HG03342 (cell line): ENCODE measurements around the gene RADIL.

ENCODE experiments used
- ATAC-seq: cut with Tn5 transposase; IDR thresholded peaks from one replicate; pipeline ENCODE4 v1.9.1; 2021; ENCODE audit warnings: mild to moderate bottlenecking, moderate library complexity; ENCODE audit not compliant: unreplicated experiment

Gene RADIL

GRCh38 chr7:4833691-4834600, 49.6 kb downstream of the RADIL start:
- no peak for ATAC-seq

DNA sequence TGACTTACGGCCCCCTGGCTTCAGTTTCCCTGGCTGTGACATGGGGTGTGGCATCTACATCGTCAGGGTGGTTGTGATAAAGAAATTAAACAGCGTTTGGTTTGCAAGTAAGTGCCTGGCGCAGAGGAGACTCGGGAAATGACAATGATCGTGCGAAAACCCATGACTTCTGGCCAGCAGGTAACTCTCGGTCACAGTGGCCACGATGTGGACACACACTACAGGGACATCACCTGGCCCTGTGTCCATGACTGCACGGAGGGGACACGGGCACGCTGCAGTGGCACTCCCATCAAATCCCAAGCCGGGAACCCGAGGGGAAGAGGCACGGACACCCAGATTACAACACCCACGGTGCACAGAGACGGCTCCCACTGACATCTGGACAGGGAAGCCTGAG, 50.3 kb downstream of the RADIL start:
- ATAC-seq: no peak

- no peak for ATAC-seq
These were observed 50.8 kb downstream of the RADIL start for GRCh38 chr7:4832711-4833110.

- no peak for ATAC-seq
These were observed 51.6 kb downstream of the RADIL start for GRCh38 chr7:4831723-4832495.

DNA sequence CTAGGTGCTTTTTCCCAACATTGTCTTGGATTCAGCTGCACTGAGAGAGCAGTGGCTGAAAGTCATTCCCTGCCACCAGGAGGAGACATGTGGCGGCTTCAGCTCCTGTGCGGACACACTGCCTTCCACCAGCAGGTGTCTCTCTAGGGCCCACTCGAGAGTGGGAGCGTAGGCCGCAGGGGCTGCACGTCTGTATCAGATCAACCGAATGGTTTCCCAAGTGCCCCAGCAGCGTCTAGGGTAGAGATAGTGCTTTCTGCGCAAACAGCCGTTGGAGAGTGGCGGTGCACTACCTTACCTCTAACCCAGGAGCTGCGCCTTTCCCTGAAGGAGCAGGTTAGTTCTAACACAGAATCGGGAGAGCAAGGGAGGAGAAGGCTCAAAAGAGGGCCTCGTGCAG, 53.3 kb downstream of the RADIL start:
- no peak for ATAC-seq

DNA sequence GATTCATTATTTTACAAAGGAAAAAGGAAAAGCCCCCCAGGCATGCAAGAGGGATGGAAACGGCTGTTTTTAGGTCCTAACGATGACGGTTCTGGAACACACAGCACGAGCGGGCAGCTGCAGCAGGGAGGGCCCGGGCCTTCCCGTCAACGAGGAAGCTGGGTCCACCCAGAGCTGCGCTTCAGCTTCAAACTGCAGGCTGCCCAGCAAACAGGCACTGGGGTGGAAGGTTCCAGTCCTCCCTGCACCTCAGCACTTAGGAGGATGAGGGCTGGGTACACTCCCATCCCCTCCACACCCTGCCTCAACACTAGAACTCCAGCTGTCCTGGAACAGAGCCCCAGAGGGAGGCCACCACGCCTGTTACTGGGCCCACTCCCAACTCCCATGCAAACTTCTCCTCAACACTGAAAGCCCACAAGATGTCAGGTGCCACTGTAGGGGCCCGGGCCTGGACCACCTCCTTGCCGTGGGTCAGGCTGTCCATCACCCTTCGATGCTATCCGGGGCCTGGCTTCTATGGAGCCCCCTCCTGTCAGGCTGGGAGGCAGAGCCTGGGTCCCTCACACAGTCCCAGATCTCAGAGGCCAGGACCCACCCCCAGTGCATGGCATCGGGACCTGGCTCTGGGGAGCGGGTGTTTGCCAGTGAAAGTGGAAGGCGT, 54.7 kb downstream of the RADIL start:
- no peak for ATAC-seq

DNA sequence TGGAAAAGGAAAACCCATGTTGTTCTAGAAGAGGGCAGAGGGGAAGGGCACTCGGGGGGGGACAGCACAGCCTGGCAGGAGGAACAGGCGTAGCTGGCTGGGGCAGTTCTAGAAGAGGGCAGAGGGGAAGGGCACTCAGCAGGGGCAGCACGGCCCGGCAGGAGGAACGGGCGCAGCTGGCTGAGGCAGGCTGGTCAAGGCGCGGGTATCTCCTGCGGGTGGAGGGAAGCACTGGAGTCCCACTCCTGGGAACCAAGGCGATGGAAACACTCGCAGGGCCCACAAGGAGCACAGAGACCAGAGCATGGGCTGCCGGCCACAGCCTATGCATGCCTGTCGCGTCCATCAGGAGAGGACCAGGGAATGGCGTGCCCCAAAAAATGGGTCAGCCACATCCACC, 58.4 kb downstream of the RADIL start:
- no peak for ATAC-seq

- no peak for ATAC-seq
These were observed 59.3 kb downstream of the RADIL start for GRCh38 chr7:4824120-4824775.

DNA sequence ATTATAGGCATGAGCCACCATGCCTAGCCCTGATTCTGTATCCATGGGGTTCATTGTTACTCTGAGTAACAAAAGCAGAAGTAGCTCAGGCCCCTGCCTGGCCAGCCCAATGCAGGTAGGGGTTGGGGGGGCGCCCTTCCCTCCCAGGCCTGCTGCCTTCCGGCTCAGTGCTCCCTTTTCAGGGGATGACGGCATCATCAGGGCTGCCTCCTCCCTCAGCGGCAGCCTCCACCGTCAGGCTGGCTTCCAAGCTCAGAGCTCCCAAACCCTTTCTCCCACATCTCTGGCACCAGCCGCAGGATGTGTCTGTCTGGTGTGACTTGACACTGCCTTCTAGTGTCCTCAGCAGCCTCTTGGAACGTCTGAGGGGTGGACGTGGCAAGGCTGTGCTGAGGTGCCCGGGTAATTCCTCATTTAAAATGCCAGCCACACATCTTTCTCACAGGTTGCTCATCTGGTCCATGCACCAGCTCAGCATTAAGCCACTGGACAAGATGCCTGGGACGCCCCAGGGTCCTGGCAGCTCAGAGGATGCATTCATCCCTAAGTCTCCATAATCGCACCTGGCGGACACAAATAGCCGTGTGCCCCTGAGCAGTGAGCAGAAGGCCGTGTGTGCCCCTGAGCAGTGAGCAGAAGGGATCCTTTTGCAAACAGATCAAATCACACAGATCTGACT, 59.9 kb downstream of the RADIL start:
- no peak for ATAC-seq

DNA sequence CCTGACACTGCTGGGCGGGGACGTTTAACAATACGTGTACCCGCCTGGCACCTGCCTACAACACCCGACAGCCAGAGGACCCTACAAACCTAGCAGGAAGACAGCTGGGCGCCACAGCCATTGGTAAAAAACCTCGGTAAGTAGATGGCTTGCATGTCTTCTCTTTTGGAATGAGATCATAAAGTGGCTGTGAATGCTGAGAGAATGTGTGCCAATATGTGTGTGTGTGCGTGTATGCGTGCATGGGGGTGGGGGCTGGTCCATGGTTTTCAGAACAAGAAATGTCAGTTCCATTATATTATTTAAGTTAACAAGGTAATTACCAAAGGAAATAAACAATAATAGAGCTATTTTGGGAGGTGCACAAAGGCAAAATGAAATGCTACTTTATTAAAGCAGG, 60.8 kb downstream of the RADIL start:
- no peak for ATAC-seq

DNA sequence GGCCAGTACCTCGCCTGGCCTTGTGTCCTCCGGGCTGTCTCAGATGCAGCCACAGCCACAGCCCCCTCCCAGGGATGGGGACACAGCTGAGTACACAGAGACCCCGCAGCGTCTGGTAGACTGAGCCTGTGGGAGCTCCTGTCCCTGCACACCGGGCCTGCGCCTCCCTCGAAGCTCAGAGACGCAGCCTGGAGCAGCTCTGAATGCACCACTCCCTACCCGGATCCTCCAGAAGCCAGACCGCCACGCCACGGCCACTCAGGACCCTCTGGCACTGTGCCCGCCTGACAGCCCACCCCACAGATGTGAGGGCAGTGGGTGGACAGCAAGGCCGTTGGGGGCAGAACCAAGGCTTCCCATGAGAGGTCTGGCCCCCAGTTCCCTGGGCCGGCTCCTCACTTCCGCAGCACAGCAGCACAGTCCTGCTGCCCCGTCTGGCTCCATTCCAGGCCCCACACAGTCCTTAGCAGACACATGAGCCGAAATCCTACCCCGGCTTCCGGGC, 62.5 kb downstream of the RADIL start:
- ATAC-seq: no peak

DNA sequence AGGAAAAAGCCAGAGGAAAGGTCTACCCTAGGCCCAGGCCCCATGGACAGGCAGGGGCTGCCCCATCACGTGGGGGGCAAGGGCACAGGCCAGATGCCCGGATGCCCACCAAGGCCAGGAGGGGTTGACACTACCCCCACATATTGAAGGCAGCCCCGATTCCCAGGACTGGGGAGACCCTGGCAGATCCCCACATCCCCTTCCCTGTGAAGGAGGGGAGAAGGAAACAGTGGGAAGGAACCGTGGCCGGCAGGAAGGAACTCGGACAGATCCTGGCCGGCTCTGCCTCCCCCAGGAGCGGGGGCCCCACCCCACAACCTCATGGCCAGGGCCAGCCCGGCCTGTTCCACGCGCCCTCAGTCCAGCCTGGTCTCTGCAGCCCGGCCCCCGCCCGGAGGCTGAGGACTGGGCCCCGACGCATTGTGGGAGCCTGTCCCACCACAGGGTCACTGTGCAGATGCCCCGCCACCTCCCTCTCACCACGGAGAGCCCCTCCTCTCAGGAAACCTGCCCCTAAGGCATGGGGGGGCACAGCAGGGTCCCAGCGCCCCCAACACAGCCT, 63.0 kb downstream of the RADIL start:
- ATAC-seq: no peak

DNA sequence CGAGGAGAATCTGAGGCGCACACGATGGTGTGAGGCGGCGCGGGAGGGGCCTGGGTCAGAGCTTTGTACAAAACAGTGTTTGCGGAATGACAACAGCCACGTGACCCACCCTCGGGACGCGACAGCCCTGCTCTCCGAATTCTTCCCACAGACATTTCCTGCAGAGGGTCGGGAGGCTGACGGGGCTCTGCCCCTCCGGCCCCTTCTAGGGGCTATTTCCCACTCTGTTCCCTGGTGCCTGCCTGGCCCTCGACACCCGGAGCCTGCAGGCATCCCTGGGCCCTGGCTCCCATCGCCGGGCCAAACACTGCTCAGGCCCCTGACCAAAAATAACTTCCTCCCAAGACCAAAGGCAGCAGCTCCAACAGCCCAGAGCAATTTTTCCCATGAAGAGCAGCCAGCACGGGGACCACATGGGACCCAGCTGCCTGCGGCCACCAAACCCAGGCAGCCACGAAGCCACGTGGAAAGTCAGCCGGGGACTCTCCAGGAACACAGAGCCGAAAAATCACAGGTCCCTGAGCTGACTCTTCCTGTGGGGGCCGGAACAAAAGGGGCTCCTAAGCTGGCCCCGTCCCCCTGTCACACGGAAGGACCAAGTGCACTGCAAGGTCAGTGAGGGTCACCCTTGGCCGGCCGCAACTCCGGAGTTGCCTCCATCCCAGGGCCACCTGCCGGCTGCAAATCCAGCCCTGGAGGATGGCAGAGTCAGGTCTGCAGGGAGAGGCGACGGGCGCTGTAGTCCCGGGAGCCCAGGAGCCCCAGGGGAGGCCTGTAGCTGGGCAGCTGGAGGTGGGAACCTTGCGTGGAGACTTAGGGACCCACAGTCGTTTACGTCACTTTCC, 63.7 kb downstream of the RADIL start:
- no peak for ATAC-seq

DNA sequence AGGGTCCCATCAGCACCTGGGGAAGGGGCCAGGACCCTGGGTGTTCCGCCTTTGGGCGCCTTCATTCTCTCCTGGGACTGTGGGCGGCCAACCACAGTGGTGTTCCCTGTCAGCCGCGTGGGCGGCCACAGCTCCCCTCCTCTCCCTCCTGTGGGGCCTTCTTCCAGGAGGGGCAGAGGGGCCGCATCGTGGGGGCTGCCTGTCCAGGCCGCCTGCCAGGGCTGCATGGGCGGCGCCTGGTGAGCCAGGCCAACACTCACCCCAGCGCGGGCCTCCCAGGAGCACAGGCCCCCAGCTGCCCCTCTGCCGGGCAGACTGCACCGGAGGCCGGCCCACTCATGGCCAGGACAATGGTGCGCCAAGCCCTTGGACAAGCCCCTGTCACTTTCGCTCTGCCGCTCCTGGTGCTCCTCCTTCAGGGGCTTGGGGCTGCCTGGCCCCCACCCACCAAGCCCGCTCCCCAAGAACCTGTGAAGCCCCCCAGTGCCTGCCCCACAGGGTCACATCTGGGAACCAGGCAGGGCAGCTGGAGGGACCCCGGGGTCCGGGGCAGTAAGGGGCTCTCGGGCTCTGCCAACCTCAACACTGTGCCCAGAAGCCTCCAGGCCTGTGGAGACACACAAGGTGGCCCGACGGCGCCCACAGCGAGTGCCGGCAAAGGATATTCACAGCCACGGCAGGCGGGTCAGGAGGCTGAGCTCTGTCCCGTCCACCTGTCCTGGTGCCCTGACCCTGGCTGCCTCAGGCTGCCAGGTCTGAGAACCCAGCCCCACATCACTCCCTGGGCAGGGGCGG, 65.3 kb downstream of the RADIL start:
- no peak for ATAC-seq

DNA sequence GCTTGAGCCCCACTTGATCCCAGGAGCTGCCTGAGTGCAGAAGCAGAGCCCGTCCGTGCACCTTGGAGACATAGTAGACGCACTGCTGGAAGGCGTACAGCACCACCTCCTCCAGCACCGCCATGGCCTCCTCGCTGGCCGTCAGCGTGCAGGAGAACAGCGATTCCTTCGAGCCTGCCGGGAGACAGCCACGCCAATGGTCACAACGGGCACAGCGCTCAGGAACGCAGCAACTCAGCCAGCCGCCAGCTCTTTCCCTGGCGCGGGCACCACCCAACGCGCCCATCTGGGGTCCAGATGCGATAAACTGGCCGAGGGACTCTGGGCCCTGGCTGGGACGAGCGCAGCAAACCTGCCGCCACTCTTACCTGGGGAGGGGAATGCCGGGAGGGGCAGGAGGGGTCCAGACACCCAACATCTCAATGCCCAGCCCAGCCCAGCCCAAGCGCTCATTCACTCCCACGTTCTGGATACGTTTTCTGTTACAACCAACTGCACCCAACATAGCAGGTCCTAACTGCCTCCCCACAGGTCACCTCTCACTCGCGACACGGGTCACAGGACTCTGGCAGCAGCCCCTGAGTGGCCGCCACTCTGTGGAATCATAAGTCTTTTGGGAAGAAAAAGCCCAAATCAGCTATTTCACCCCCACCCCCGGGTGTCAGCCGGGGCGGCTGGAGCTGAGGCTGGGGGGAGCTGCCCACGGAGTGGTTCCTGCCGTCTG, 66.2 kb downstream of the RADIL start:
- no peak for ATAC-seq

- no peak for ATAC-seq
These were observed 67.0 kb downstream of the RADIL start for GRCh38 chr7:4816419-4817080.
